Glomerular visceral epithelial cell (primary cell): Measurements from ENCODE around the gene CSAG2.

Source experiments
- DNase-seq: peaks from one replicate; pipeline ENCODE4 v3.0.0-alpha.2; 2016; ENCODE audit errors: extremely low spot score

The CSAG2 gene

DNA sequence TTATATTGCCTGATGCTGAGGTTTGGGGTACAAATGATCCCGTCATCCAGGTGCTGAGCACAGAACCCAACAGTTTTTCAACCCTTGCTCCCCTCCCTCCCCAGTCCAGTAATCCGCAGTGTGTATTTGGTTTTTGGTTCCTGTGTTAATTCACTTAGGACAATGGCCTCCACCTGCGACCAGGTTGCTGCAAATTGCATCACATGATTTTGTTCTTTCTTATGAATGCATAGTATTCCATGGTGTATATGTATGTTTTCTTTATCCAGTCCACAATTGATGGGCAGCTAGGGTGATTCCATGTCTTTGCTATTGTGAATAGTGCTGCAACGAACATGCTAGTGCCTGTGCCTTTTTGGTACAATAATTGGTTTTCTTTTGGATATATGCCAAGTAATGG, 46.0 kb downstream of the CSAG2 start:
- DNase-seq, result no peak

DNA sequence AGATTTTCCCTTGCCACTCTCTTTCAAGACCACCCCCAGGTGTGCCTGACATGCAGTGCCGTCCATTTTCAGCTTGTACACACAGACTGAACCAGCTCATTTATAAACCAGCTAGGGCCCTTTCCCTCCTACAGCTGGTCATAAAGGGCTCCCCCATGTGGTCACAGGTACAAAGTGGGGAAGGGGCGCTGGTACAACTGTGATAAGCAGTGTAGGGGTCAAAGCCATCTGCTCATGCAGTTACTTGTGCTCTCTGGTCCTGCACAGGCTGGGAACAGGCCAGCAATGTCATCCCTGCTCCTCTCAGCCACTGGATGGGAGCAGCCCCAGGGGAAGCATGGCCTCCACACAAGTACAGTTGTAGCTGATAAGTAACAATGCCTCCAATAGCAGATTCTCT, 50.8 kb downstream of the CSAG2 start:
- no peak for DNase-seq
